Measurements from ENCODE around the gene UTF1.

DNA sequence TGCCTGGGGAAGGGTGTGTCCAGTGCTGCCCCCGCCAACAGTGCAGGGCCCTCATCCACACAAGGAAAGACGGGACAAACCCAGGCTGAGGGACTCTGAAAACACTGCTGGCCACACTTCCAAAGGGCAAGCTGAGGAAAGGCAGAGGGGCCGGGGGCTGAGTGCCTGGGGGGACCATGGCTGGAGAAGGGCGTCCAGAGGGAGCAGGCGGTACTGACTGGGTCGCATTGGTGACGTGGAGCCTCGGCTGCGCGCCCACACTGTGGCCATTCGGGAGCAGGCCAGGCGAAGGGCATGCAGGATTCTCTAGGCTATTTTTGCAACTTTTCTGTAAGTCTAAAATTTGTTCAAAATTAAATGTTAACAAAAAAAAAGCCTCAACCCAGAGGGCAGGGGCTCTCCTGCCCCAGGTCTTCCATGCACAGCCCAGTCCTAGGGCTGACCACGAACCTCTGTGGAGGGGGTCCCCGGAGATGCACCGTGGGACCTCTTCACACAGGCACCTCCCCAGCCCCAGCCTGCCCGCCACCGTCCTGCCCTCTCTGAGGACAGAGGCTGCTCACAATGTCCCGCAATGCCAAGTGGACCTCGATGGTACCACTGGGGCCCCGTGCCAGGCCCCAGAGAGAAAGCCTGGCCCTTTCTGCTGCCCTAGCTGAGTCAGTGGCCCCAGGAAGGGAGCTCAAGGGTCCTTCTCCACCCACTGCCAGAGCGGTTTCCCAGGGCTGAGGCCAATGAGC is 36.2 kb downstream of the UTF1 start:
- no peak for TF ChIP-seq POLR2A (IDR thresholded peaks at IDR 0.05)
- TF ChIP-seq, protein P1, sequence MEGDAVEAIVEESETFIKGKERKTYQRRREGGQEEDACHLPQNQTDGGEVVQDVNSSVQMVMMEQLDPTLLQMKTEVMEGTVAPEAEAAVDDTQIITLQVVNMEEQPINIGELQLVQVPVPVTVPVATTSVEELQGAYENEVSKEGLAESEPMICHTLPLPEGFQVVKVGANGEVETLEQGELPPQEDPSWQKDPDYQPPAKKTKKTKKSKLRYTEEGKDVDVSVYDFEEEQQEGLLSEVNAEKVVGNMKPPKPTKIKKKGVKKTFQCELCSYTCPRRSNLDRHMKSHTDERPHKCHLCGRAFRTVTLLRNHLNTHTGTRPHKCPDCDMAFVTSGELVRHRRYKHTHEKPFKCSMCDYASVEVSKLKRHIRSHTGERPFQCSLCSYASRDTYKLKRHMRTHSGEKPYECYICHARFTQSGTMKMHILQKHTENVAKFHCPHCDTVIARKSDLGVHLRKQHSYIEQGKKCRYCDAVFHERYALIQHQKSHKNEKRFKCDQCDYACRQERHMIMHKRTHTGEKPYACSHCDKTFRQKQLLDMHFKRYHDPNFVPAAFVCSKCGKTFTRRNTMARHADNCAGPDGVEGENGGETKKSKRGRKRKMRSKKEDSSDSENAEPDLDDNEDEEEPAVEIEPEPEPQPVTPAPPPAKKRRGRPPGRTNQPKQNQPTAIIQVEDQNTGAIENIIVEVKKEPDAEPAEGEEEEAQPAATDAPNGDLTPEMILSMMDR (IDR thresholded peaks at IDR 0.05), result no peak
